Putamen (tissue), 1 donor: ENCODE results near the gene TICAM1.
A peak's percentile ranks its signal among the peaks of the same experiment; 100 is the strongest.
"Not testable (repeated sequence)": the region's sequence is repeated elsewhere in the genome, so short reads cannot be mapped to it uniquely, and the experiment has no call there.

ENCODE experiments used
- DNase-seq: peaks from one replicate; pipeline ENCODE4 v3.0.0-alpha.2; 2016; ENCODE audit warnings: low spot score

The TICAM1 gene

GRCh38 chr19:4831304-4831978 lies at the start of gene TICAM1:
Gene TICAM1 (minus strand): TSS chr19:4831712. CDS start chr19:4818377, 13,335 bp downstream.
- no peak for DNase-seq

GRCh38 chr19:4879041-4879440 lies 47.5 kb upstream of the TICAM1 start:
- DNase-seq, result no peak

- peak; percentile 33 for DNase-seq
Observed at GRCh38 chr19:4878491-4878968, 47.0 kb upstream of the TICAM1 start.

GRCh38 chr19:4877753-4878490 lies 46.4 kb upstream of the TICAM1 start:
- DNase-seq, result peak; percentile 91

- no peak for DNase-seq
Observed at GRCh38 chr19:4873930-4874329, 42.4 kb upstream of the TICAM1 start.

- no peak for DNase-seq
Observed at GRCh38 chr19:4871711-4872110, 40.2 kb upstream of the TICAM1 start.

- no peak for DNase-seq
Observed at GRCh38 chr19:4870025-4870700, 38.7 kb upstream of the TICAM1 start.

- DNase-seq, result no peak
Observed at GRCh38 chr19:4868286-4868834, 36.8 kb upstream of the TICAM1 start.

GRCh38 chr19:4867534-4868285 lies 36.2 kb upstream of the TICAM1 start, which contains the start of gene PLIN3:
Gene PLIN3 (minus strand): TSS chr19:4867667. CDS start chr19:4861394, 6,273 bp downstream.
- peak; percentile 84 for DNase-seq

GRCh38 chr19:4866595-4867424 lies 35.3 kb upstream of the TICAM1 start:
- DNase-seq, result no peak

- DNase-seq, result no peak
Observed at GRCh38 chr19:4861147-4861546, 29.6 kb upstream of the TICAM1 start.

GRCh38 chr19:4859697-4860096 lies 28.2 kb upstream of the TICAM1 start:
- DNase-seq, result no peak

- not testable (repeated sequence) for DNase-seq
Observed at GRCh38 chr19:4856468-4856867, 25.0 kb upstream of the TICAM1 start.

- DNase-seq, result not testable (repeated sequence)
Observed at GRCh38 chr19:4853506-4853905, 22.0 kb upstream of the TICAM1 start.

- no peak for DNase-seq
Observed at GRCh38 chr19:4852484-4852883, 21.0 kb upstream of the TICAM1 start.

- DNase-seq, result no peak
Observed at GRCh38 chr19:4851551-4852290, 20.2 kb upstream of the TICAM1 start.

GRCh38 chr19:4849019-4849418 lies 17.5 kb upstream of the TICAM1 start:
- no peak for DNase-seq

- DNase-seq, result no peak
Observed at GRCh38 chr19:4847190-4847973, 15.9 kb upstream of the TICAM1 start.

- DNase-seq, result not testable (repeated sequence)
Observed at GRCh38 chr19:4845975-4846374, 14.5 kb upstream of the TICAM1 start.
